ENCODE data around the gene SRPK2.

DNA sequence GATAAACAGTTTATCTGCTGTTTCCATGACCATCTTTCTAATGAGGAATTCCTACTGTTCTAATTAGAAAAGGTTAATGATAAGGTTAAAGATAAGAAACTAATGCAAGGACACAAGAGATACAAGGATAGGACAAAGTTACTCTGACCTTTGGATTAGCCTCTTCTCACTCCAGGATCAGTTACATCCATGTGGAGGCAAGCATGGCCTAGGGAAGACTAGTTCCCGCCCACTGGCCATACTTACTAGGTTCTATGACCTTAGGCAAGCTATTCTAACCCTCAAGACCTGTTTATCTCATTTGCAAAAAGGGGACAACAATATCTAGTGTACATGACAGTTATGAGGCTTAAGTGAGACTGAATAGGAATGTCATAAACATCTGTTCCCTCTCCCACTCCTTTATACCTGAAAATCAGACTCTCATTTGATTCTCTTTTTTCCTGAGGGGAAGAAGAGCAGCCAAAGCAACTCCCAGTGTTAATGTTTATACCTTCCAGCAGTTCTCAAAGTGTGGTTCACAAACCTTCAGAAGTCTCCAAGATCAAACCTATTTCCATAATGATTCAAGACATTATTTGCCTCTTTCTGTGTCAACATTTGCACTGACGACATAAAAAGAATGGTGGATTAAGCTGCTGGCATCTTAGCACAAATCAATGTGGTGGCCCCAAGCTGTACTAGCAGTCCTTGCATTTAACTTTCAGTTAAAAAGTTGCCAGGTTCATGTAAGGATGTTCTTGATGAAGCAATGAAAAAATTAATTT lies 72.0 kb downstream of the SRPK2 start:
- TF ChIP-seq, protein P1, sequence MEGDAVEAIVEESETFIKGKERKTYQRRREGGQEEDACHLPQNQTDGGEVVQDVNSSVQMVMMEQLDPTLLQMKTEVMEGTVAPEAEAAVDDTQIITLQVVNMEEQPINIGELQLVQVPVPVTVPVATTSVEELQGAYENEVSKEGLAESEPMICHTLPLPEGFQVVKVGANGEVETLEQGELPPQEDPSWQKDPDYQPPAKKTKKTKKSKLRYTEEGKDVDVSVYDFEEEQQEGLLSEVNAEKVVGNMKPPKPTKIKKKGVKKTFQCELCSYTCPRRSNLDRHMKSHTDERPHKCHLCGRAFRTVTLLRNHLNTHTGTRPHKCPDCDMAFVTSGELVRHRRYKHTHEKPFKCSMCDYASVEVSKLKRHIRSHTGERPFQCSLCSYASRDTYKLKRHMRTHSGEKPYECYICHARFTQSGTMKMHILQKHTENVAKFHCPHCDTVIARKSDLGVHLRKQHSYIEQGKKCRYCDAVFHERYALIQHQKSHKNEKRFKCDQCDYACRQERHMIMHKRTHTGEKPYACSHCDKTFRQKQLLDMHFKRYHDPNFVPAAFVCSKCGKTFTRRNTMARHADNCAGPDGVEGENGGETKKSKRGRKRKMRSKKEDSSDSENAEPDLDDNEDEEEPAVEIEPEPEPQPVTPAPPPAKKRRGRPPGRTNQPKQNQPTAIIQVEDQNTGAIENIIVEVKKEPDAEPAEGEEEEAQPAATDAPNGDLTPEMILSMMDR (IDR thresholded peaks at IDR 0.05): no peak
- TF ChIP-seq SIN3A (IDR thresholded peaks at IDR 0.05; ENCODE audit: borderline replicate concordance, insufficient read depth, low read depth, low read length) (no peak), TCF7L2 (IDR thresholded peaks at IDR 0.05; ENCODE audit: low read depth, low read length) (no peak)
